KMS-11 (cell line): ENCODE data around the gene CMIP.

Experiments
- H2AFZ ChIP-seq: fragments of 200-600 bp; sonication (generic); 2 replicates; pipeline ENCODE4 v1.6.1; 2016; ENCODE audit warnings: antibody characterized with exemption, mixed run types, low read depth
- H3K27ac ChIP-seq: fragments of 200-600 bp; sonication (generic); 2 replicates; pipeline ENCODE4 v1.6.1; 2016; ENCODE audit warnings: mild to moderate bottlenecking, mixed run types
- H3K27me3 ChIP-seq: fragments of 200-600 bp; sonication (generic); 2 replicates; pipeline ENCODE4 v1.6.1; 2017; ENCODE audit warnings: mild to moderate bottlenecking, low read depth, mixed run types, moderate library complexity; ENCODE audit not compliant: insufficient read depth
- H3K36me3 ChIP-seq: fragments of 200-600 bp; sonication (generic); 2 replicates; pipeline ENCODE4 v1.6.1; 2017; ENCODE audit warnings: mild to moderate bottlenecking, mixed run types; ENCODE audit not compliant: insufficient read depth
- H3K4me1 ChIP-seq: fragments of 200-600 bp; sonication (generic); 2 replicates; pipeline ENCODE4 v1.6.1; 2016; ENCODE audit warnings: mild to moderate bottlenecking, low read depth, mixed run types; ENCODE audit not compliant: poor library complexity, severe bottlenecking
- H3K4me2 ChIP-seq: fragments of 200-600 bp; sonication (generic); 2 replicates; pipeline ENCODE4 v1.7.0; 2016; ENCODE audit warnings: mild to moderate bottlenecking, mixed run types
- H3K4me3 ChIP-seq: fragments of 200-600 bp; sonication (generic); IDR thresholded peaks from 2 replicates; pipeline ENCODE4 v1.6.1; 2017; ENCODE audit warnings: low read depth, low read length, mixed read lengths; ENCODE audit not compliant: insufficient read depth
- H3K79me2 ChIP-seq: fragments of 200-600 bp; sonication (generic); 2 replicates; pipeline ENCODE4 v1.6.1; 2016; ENCODE audit warnings: low read depth, mixed run types; ENCODE audit not compliant: insufficient read depth
- H3K9ac ChIP-seq: fragments of 200-600 bp; sonication (generic); 2 replicates; pipeline ENCODE4 v1.6.1; 2016; ENCODE audit warnings: mild to moderate bottlenecking, mixed run types
- H4K20me1 ChIP-seq: fragments of 200-600 bp; sonication (generic); 2 replicates; pipeline ENCODE4 v1.6.1; 2016; ENCODE audit warnings: mild to moderate bottlenecking, mixed run types; ENCODE audit not compliant: insufficient read depth
- TF ChIP-seq, protein P1 (sequence below): fragments of 200-600 bp; sonication (generic); conservative IDR thresholded peaks from 2 replicates; pipeline ENCODE4 v1.6.1; 2017; ENCODE audit warnings: low read depth, mild to moderate bottlenecking, antibody characterized with exemption, low read length, moderate library complexity, mixed read lengths

The CMIP gene

DNA sequence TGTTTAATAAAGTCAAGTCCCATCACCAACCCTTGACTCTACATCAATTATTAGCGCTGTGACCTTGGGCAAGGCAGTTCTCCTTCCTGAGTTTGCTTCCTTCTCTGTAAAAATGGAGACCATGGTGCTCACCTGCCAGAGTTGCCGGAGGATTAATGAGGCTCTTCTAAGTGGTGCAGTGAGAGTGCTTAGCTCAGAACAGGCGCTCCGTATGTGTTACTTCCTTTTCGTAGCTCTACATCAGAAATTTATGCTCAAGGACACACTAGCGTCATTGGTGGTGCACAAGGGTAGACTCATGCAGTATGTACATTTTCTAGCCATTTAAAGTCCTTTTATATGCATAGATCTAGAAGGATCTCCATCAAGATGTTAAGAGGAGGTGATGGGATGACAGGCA, 17.4 kb upstream of the CMIP start:
- Histone ChIP-seq H3K36me3 (no peaks in the 10 kb centered on the region), H3K79me2 (no peaks in the 10 kb centered on the region), H3K4me2 (no peak overlapping the region), H3K27me3 (no peaks in the 10 kb centered on the region), H3K9ac (no peak overlapping the region), H3K4me3 (no peak overlapping the region), H4K20me1 (no peaks in the 10 kb centered on the region), H2AFZ (no peak overlapping the region), H3K4me1 (peaks cover 66% of the 10 kb centered on the region), H3K27ac (no peak overlapping the region)
- TF ChIP-seq, protein P1, sequence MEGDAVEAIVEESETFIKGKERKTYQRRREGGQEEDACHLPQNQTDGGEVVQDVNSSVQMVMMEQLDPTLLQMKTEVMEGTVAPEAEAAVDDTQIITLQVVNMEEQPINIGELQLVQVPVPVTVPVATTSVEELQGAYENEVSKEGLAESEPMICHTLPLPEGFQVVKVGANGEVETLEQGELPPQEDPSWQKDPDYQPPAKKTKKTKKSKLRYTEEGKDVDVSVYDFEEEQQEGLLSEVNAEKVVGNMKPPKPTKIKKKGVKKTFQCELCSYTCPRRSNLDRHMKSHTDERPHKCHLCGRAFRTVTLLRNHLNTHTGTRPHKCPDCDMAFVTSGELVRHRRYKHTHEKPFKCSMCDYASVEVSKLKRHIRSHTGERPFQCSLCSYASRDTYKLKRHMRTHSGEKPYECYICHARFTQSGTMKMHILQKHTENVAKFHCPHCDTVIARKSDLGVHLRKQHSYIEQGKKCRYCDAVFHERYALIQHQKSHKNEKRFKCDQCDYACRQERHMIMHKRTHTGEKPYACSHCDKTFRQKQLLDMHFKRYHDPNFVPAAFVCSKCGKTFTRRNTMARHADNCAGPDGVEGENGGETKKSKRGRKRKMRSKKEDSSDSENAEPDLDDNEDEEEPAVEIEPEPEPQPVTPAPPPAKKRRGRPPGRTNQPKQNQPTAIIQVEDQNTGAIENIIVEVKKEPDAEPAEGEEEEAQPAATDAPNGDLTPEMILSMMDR = no peak

DNA sequence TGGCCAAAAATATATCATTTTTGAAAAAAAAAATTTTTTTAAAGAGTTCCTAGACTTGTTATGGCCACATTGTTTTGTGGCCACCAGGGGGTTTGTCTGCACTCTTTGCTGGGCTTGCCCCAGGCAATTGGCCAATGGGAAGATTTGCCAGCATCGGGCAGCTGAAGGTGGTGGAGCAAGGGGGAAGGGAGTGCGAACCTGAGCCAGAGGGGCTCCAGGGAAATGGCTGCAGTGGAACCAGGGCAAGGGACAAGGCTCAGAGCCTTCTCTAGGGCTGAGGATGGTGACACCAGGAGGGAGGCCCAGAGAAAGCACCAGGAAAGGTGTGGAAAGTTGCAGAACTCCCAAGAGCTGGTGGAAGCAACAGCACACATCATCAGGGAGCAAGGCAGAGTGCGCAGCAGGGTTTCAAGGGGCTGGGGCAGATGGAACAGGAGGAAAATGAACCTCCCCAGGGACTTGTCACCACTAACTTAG, 15.5 kb upstream of the CMIP start:
- TF ChIP-seq, protein P1 = peak; percentile 72
- Histone ChIP-seq H3K4me3 (no peak overlapping the region), H3K27me3 (no peaks in the 10 kb centered on the region), H4K20me1 (no peaks in the 10 kb centered on the region), H3K4me2 (peak overlapping the region; percentile 15; the same call in 1 of the 2 replicates), H3K79me2 (no peaks in the 10 kb centered on the region), H3K36me3 (no peaks in the 10 kb centered on the region), H3K27ac (peak overlapping the region; percentile 99), H2AFZ (peak overlapping the region; percentile 31; the same call in 1 of the 2 replicates), H3K4me1 (peaks cover 81% of the 10 kb centered on the region), H3K9ac (no peak overlapping the region)

DNA sequence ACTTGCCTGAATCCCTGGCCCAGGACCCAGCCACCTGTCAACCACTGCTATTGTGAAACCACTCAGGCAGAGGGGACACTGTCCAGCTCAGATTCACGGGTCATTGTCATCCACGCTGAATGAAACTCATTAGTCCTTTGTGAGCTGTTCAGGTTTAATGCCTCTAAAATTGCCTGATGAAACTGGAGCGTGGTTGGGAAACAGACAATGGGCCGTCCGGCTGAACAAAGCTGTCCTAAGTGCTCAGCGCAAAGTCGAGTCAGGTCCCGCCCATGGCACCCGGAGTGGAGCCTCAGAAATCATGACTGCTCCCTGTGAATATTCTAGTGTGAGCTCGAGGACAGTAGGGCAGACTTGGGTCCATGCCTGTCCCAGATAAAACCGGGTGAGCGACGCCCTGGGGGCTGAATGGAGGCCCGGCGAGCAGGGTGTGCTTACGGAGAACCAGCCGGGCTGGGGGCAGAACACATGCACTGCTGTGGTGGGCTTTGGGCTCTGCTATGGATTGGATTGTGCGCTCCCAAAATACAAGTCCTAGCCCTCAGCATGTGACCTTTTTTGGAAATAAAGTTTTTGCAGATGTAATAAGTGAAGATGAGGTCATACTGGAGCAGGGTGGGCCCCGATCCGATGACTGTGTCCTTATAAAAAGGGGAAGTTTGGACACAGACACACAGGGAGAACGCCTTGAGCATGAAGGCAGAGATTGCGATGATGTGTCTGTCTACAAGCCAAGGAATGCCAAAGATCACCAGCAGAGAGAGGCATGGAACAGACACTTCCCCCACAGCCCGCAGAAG, 12.9 kb upstream of the CMIP start:
- no peaks in the 10 kb centered on the region for H3K27me3 ChIP-seq
- H3K9ac ChIP-seq = peak overlapping the region; percentile 80
- H3K79me2 ChIP-seq = no peaks in the 10 kb centered on the region
- H2AFZ ChIP-seq = 0 out of 2 replicates have a peak overlapping the region, but pooled peaks have one; percentile 16
- TF ChIP-seq, protein P1 = no peak
- peaks cover 82% of the 10 kb centered on the region for H3K4me1 ChIP-seq
- H3K27ac ChIP-seq = peak overlapping the region; percentile 99
- H3K36me3 ChIP-seq = no peaks in the 10 kb centered on the region
- H4K20me1 ChIP-seq = no peaks in the 10 kb centered on the region
- H3K4me2 ChIP-seq = peak overlapping the region; percentile 76
- no peak overlapping the region for H3K4me3 ChIP-seq

DNA sequence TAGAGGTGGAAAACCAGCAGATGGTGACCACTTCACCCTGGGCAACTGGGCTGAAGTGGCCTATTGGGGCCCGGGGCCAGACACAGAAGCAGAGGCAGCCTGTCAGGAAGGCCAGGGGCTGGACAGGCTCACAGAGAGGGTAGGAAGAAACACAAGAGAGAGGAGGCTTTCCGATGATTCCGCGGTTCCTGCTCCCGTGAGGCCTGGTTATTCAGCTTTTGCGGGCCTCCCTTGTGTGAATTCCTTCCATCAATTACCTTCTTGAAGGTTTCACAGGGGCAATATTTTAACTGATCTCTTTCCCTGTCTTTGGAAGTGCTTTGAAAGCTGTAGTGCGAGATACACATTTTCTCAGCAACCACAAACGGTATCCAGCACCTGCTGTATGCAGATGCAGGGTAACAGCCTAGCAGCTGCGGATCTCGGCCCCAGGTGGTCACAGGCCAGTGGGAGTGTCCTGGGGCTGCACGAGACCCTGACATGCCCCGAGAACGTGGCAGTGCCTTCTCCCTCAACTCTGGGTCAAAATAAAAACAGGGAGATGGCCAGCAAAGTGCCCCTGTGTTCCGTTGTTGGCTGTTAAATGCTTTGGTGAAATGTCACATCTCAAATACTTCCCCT, 11.6 kb upstream of the CMIP start:
- H3K4me3 ChIP-seq = no peak overlapping the region
- H2AFZ ChIP-seq = peak overlapping the region; percentile 6; the same call in 1 of the 2 replicates
- no peaks in the 10 kb centered on the region for H4K20me1 ChIP-seq
- H3K9ac ChIP-seq = peak overlapping the region; percentile 80
- peak overlapping the region; percentile 76 for H3K4me2 ChIP-seq
- H3K27ac ChIP-seq = peak overlapping the region; percentile 99
- peaks cover 78% of the 10 kb centered on the region for H3K4me1 ChIP-seq
- TF ChIP-seq, protein P1 = no peak
- no peaks in the 10 kb centered on the region for H3K79me2 ChIP-seq
- no peaks in the 10 kb centered on the region for H3K36me3 ChIP-seq
- H3K27me3 ChIP-seq = no peaks in the 10 kb centered on the region
